Neural progenitor cell (in vitro differentiated cells): ENCODE measurements around the gene HIC1.

Experiments used
- CTCF ChIP-seq: fragments of 200-600 bp; sonication (generic); IDR thresholded peaks from 2 replicates; pipeline ENCODE4 v1.5.1; 2017; ENCODE audit warnings: antibody characterized with exemption, mild to moderate bottlenecking
- EZH2 ChIP-seq: fragments of 200-600 bp; sonication (generic); IDR thresholded peaks from 2 replicates; pipeline ENCODE4 v1.6.1; 2017; ENCODE audit warnings: antibody characterized with exemption, mild to moderate bottlenecking, moderate library complexity
- EZH2phosphoT487 ChIP-seq: fragments of 200-600 bp; sonication (generic); IDR thresholded peaks from 2 replicates; pipeline ENCODE4 v1.6.1; 2017; ENCODE audit warnings: antibody characterized with exemption

- no peak for TF ChIP-seq CTCF
- no peak for TF ChIP-seq EZH2
- no peak for TF ChIP-seq EZH2phosphoT487
Observed at GRCh38 chr17:2034157-2034556, 20.7 kb upstream of the HIC1 start.
